RWPE2 (cell line): ENCODE data around the gene OPRM1.

Experiments
- ATAC-seq: fragments of 200-7000 bp; cut with Tn5 transposase; 3 replicates; pipeline ENCODE4 v1.9.1; 2021; ENCODE audit warnings: low read depth
- DNase-seq: peaks from one replicate; pipeline ENCODE4 v3.0.0-alpha.2; 2020; ENCODE audit warnings: low spot score
- H3K27ac ChIP-seq: fragments of 450-650 bp; 2 replicates; pipeline ENCODE4 v1.5.1; 2017; ENCODE audit warnings: mild to moderate bottlenecking; ENCODE audit not compliant: poor library complexity, severe bottlenecking
- H3K27me3 ChIP-seq: fragments of 250-450 bp; sonication (Bioruptor Pico); 2 replicates; pipeline ENCODE4 v1.5.1; 2021; ENCODE audit warnings: mild to moderate bottlenecking, moderate library complexity; ENCODE audit not compliant: insufficient read depth, poor library complexity, severe bottlenecking
- H3K36me3 ChIP-seq: fragments of 250-450 bp; sonication (Bioruptor Pico); 2 replicates; pipeline ENCODE4 v1.5.1; 2020; ENCODE audit warnings: low read depth, mild to moderate bottlenecking, moderate library complexity
- H3K4me1 ChIP-seq: fragments of 250-450 bp; sonication (Bioruptor Pico); 2 replicates; pipeline ENCODE4 v1.5.1; 2021; ENCODE audit warnings: mild to moderate bottlenecking, moderate library complexity; ENCODE audit not compliant: insufficient read depth, poor library complexity, severe bottlenecking
- H3K4me3 ChIP-seq: fragments of 250-450 bp; sonication (Bioruptor Pico); 2 replicates; pipeline ENCODE4 v1.5.1; 2021; ENCODE audit warnings: mild to moderate bottlenecking, moderate library complexity; ENCODE audit not compliant: severe bottlenecking
- H3K9me3 ChIP-seq: fragments of 250-450 bp; sonication (Bioruptor Pico); 2 replicates; pipeline ENCODE4 v1.5.1; 2021; ENCODE audit warnings: mild to moderate bottlenecking, moderate library complexity; ENCODE audit not compliant: severe bottlenecking
- TF ChIP-seq, protein P1 (sequence below): fragments of 450-650 bp; IDR thresholded peaks from one replicate; pipeline ENCODE4 v1.5.1; 2017; ENCODE audit warnings: mild to moderate bottlenecking, moderate library complexity; ENCODE audit not compliant: poor library complexity, severe bottlenecking

OPRM1 gene

DNA sequence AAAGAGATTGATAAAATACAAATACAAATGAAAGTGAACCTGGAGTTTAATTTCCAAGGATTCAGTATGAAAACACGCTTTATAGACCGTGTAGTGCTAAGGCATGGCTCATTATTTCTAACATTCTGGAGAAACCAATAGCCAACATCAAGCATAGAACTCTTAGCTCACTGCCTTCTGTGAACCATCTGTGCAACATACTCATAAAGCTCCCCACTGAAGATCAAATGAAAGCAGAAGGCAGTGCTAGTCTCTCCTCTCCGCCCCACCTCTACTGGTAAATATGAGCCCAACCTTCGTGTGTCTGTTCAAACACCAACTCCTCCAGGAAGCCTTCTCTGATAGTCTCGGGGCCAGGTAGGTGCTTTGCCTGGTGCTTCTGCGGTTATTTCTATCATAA, 163.9 kb downstream of the OPRM1 start:
- DNase-seq (no peak), ATAC-seq (no peak)
- Histone ChIP-seq H3K4me3 (no peak overlapping the region), H3K4me1 (no peaks in the 10 kb centered on the region), H3K36me3 (no peaks in the 10 kb centered on the region), H3K27me3 (no peaks in the 10 kb centered on the region), H3K9me3 (no peaks in the 10 kb centered on the region), H3K27ac (no peak overlapping the region)
- TF ChIP-seq, protein P1, sequence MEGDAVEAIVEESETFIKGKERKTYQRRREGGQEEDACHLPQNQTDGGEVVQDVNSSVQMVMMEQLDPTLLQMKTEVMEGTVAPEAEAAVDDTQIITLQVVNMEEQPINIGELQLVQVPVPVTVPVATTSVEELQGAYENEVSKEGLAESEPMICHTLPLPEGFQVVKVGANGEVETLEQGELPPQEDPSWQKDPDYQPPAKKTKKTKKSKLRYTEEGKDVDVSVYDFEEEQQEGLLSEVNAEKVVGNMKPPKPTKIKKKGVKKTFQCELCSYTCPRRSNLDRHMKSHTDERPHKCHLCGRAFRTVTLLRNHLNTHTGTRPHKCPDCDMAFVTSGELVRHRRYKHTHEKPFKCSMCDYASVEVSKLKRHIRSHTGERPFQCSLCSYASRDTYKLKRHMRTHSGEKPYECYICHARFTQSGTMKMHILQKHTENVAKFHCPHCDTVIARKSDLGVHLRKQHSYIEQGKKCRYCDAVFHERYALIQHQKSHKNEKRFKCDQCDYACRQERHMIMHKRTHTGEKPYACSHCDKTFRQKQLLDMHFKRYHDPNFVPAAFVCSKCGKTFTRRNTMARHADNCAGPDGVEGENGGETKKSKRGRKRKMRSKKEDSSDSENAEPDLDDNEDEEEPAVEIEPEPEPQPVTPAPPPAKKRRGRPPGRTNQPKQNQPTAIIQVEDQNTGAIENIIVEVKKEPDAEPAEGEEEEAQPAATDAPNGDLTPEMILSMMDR, result no peak

DNA sequence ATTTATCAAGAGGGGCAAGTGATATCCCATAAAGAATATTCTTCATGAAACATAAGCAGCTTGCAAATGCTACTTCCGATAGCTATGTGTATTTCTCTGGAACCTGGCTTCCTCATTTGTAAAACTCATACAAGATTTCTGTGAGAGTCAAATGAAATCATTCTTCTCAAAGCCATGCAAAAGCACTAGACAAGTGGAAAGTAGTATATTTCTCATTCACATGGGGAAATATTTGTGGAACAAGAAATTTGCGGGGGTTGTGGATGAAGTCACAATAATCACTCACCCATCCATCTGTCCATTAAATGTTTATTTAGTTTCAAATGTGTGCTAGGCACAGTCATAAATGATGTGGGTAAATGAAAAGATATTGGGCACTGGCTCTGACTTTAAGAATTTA, 167.1 kb downstream of the OPRM1 start:
- H3K9me3 ChIP-seq, result no peaks in the 10 kb centered on the region
- TF ChIP-seq, protein P1, result no peak
- H3K27ac ChIP-seq, result no peak overlapping the region
- no peak for DNase-seq
- no peak for ATAC-seq
- no peaks in the 10 kb centered on the region for H3K27me3 ChIP-seq
- no peaks in the 10 kb centered on the region for H3K36me3 ChIP-seq
- no peaks in the 10 kb centered on the region for H3K4me1 ChIP-seq
- no peak overlapping the region for H3K4me3 ChIP-seq

DNA sequence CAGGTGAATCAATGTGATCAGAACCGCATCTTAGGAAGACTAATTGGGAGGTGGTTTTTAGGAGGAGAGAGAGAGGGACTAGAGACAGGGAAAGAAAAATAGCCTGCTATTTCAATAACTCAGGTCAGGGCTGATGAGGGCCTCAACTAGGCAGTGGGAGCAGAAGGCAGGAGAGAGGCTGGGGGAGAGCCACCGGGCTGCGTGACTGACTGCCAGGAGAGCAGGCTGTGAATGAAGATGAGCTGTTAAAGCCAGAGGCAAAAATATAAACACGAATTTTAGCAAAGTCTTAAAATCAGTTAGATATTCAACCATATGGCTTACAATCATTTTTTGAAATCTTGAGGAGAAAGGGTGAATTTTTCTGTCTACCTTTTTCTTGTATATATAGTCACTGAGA, 168.0 kb downstream of the OPRM1 start:
- H3K4me3 ChIP-seq, result no peak overlapping the region
- no peak overlapping the region for H3K27ac ChIP-seq
- no peaks in the 10 kb centered on the region for H3K27me3 ChIP-seq
- no peaks in the 10 kb centered on the region for H3K9me3 ChIP-seq
- ATAC-seq (no peak), DNase-seq (no peak)
- H3K36me3 ChIP-seq, result no peaks in the 10 kb centered on the region
- H3K4me1 ChIP-seq, result no peaks in the 10 kb centered on the region
- TF ChIP-seq, protein P1, result no peak

DNA sequence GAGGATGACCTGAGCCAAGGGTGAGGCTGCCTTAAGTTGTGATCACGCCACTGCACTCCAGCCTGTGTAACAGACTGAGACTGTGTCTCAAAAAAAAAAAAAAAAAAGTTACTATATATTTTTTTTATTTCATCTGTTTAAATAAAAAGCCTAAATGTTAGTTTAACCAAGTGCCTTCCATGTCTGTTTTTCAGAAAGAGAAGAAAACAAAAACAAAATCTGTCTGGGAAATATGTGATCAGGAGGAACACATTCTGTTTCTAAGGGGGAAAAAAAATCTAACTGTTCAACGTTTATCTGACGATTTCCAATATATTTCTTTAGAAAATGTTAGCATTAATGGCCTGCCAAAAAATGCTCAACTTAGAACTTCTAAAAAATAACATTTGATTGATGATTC, 170.5 kb downstream of the OPRM1 start:
- Histone ChIP-seq H3K4me1 (no peaks in the 10 kb centered on the region), H3K27me3 (no peaks in the 10 kb centered on the region), H3K9me3 (no peaks in the 10 kb centered on the region), H3K4me3 (no peak overlapping the region), H3K27ac (no peak overlapping the region), H3K36me3 (no peaks in the 10 kb centered on the region)
- ATAC-seq (no peak), DNase-seq (no peak)
- TF ChIP-seq, protein P1, result no peak

DNA sequence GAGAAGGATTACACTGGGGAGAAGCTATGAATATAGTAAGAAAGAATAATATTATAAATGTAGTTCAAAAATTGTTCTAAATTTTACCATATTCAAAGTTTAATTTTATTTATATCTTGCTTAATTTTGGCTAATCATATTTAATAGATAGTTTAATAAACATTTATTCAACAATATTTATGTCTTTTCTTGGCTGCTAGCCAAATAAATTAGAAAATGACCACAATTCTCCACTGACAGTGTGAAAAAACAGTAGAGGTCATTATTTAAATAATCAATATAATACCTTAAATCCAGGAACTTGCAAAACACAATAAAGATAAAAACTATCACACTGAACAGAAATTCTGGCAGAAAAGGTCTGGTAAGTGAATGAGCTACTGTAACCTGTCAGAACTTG, 171.6 kb downstream of the OPRM1 start:
- H3K4me3 ChIP-seq, result no peak overlapping the region
- TF ChIP-seq, protein P1, result no peak
- no peak overlapping the region for H3K27ac ChIP-seq
- H3K4me1 ChIP-seq, result no peaks in the 10 kb centered on the region
- DNase-seq (no peak), ATAC-seq (no peak)
- no peaks in the 10 kb centered on the region for H3K36me3 ChIP-seq
- no peaks in the 10 kb centered on the region for H3K9me3 ChIP-seq
- H3K27me3 ChIP-seq, result no peaks in the 10 kb centered on the region
